Measurements from ENCODE around the gene RPL29.

RPL29 gene

GRCh38 chr3:51982838-51983577, 12.7 kb downstream of the RPL29 start, which contains the start of gene ACY1:
TSS of gene ACY1 (plus strand) at chr3:51983535. CDS start at chr3:51984065, 530 bp downstream.
- no peak for DNase-seq (ENCODE audit: low read depth, low spot score)
- no peaks in the 10 kb centered on the region for H3K27me3 ChIP-seq (ENCODE audit: control insufficient read depth, insufficient read depth, low read length)
- no peak within 1 kb of the TSS for H3K27ac ChIP-seq (ENCODE audit: low read length)
- H3K9me3 ChIP-seq (ENCODE audit: control insufficient read depth, insufficient read depth, low read length): no peaks in the 10 kb centered on the region
- peaks cover 4% of the 10 kb centered on the region; the same call in 1 of the 2 replicates for H3K4me1 ChIP-seq (ENCODE audit: control insufficient read depth, insufficient read depth, low read length)
- H3K4me3 ChIP-seq (ENCODE audit: low read length): peak within 1 kb of the TSS; percentile 14; the same call in 1 of the 2 replicates
- no peaks in the 10 kb centered on the region for H3K36me3 ChIP-seq (ENCODE audit: control insufficient read depth, insufficient read depth, low read length)
- WGBS (ENCODE audit: insufficient coverage, insufficient read length): no CpG with 5 or more reads among the region's 68 CpGs

GRCh38 chr3:51982352-51982837, 13.3 kb downstream of the RPL29 start:
- no peak for DNase-seq (ENCODE audit: low read depth, low spot score)
- Histone ChIP-seq H3K4me1 (ENCODE audit: control insufficient read depth, insufficient read depth, low read length) (peaks cover 4% of the 10 kb centered on the region; the same call in 1 of the 2 replicates), H3K9me3 (ENCODE audit: control insufficient read depth, insufficient read depth, low read length) (no peaks in the 10 kb centered on the region), H3K4me3 (ENCODE audit: low read length) (peak overlapping the region; percentile 14; the same call in 1 of the 2 replicates), H3K36me3 (ENCODE audit: control insufficient read depth, insufficient read depth, low read length) (no peaks in the 10 kb centered on the region), H3K27me3 (ENCODE audit: control insufficient read depth, insufficient read depth, low read length) (no peaks in the 10 kb centered on the region; the same call in 1 of the 2 replicates), H3K27ac (ENCODE audit: low read length) (no peak overlapping the region)
- no CpG with 5 or more reads among the region's 4 CpGs for WGBS (ENCODE audit: insufficient coverage, insufficient read length)

- Histone ChIP-seq H3K27ac (ENCODE audit: low read length) (no peak overlapping the region), H3K4me1 (ENCODE audit: control insufficient read depth, insufficient read depth, low read length) (peaks cover 9% of the 10 kb centered on the region; the same call in 1 of the 2 replicates), H3K36me3 (ENCODE audit: control insufficient read depth, insufficient read depth, low read length) (no peaks in the 10 kb centered on the region), H3K9me3 (ENCODE audit: control insufficient read depth, insufficient read depth, low read length) (no peaks in the 10 kb centered on the region), H3K27me3 (ENCODE audit: control insufficient read depth, insufficient read depth, low read length) (peaks cover 5% of the 10 kb centered on the region; the same call in 1 of the 2 replicates), H3K4me3 (ENCODE audit: low read length) (no peak overlapping the region)
- no CpG with 5 or more reads among the region's 10 CpGs for WGBS (ENCODE audit: insufficient coverage, insufficient read length)
- DNase-seq (ENCODE audit: low read depth, low spot score): no peak
These were observed 15.4 kb downstream of the RPL29 start for GRCh38 chr3:51980253-51980652.

GRCh38 chr3:51978143-51978502, 17.6 kb downstream of the RPL29 start:
- no peaks in the 10 kb centered on the region for H3K9me3 ChIP-seq (ENCODE audit: control insufficient read depth, insufficient read depth, low read length)
- WGBS (ENCODE audit: insufficient coverage, insufficient read length): no CpG with 5 or more reads among the region's 4 CpGs
- peaks cover 5% of the 10 kb centered on the region; the same call in 1 of the 2 replicates for H3K27me3 ChIP-seq (ENCODE audit: control insufficient read depth, insufficient read depth, low read length)
- DNase-seq (ENCODE audit: low read depth, low spot score): no peak
- no peaks in the 10 kb centered on the region for H3K36me3 ChIP-seq (ENCODE audit: control insufficient read depth, insufficient read depth, low read length)
- no peak overlapping the region for H3K27ac ChIP-seq (ENCODE audit: low read length)
- no peak overlapping the region for H3K4me3 ChIP-seq (ENCODE audit: low read length)
- peaks cover 14% of the 10 kb centered on the region for H3K4me1 ChIP-seq (ENCODE audit: control insufficient read depth, insufficient read depth, low read length)

- H3K27me3 ChIP-seq (ENCODE audit: control insufficient read depth, insufficient read depth, low read length): peaks cover 5% of the 10 kb centered on the region; the same call in 1 of the 2 replicates
These were observed 18.1 kb downstream of the RPL29 start for GRCh38 chr3:51977446-51978142.

GRCh38 chr3:51975852-51976549, 19.7 kb downstream of the RPL29 start:
- no CpG with 5 or more reads among the region's 46 CpGs for WGBS (ENCODE audit: insufficient coverage, insufficient read length)
- Histone ChIP-seq H3K27ac (ENCODE audit: low read length) (no peak overlapping the region), H3K9me3 (ENCODE audit: control insufficient read depth, insufficient read depth, low read length) (no peaks in the 10 kb centered on the region), H3K36me3 (ENCODE audit: control insufficient read depth, insufficient read depth, low read length) (no peaks in the 10 kb centered on the region), H3K27me3 (ENCODE audit: control insufficient read depth, insufficient read depth, low read length) (peaks cover 5% of the 10 kb centered on the region; the same call in 1 of the 2 replicates), H3K4me3 (ENCODE audit: low read length) (no peak overlapping the region; the same call in 1 of the 2 replicates), H3K4me1 (ENCODE audit: control insufficient read depth, insufficient read depth, low read length) (peaks cover 12% of the 10 kb centered on the region)
- DNase-seq (ENCODE audit: low read depth, low spot score): no peak

More at GRCh38 chr3:51977446-51978142, 18.1 kb downstream of the RPL29 start:
- Histone ChIP-seq H3K36me3 (ENCODE audit: control insufficient read depth, insufficient read depth, low read length) (no peaks in the 10 kb centered on the region), H3K9me3 (ENCODE audit: control insufficient read depth, insufficient read depth, low read length) (no peaks in the 10 kb centered on the region), H3K4me3 (ENCODE audit: low read length) (no peak overlapping the region), H3K4me1 (ENCODE audit: control insufficient read depth, insufficient read depth, low read length) (peaks cover 13% of the 10 kb centered on the region), H3K27ac (ENCODE audit: low read length) (no peak overlapping the region)
- no peak for DNase-seq (ENCODE audit: low read depth, low spot score)
- no CpG with 5 or more reads among the region's 9 CpGs for whole genome bisulfite sequencing (ENCODE audit: insufficient coverage, insufficient read length)

GRCh38 chr3:51974963-51975851, 20.5 kb downstream of the RPL29 start, which contains the start of gene ABHD14A:
TSS of gene ABHD14A (plus strand) at chr3:51975064. CDS start at chr3:51975136, 72 bp downstream.
- Histone ChIP-seq H3K4me1 (ENCODE audit: control insufficient read depth, insufficient read depth, low read length) (peaks cover 12% of the 10 kb centered on the region), H3K27ac (ENCODE audit: low read length) (no peak within 1 kb of the TSS), H3K4me3 (ENCODE audit: low read length) (peak within 1 kb of the TSS; percentile 44; the same call in 1 of the 2 replicates), H3K27me3 (ENCODE audit: control insufficient read depth, insufficient read depth, low read length) (peaks cover 5% of the 10 kb centered on the region; the same call in 1 of the 2 replicates), H3K36me3 (ENCODE audit: control insufficient read depth, insufficient read depth, low read length) (no peaks in the 10 kb centered on the region), H3K9me3 (ENCODE audit: control insufficient read depth, insufficient read depth, low read length) (no peaks in the 10 kb centered on the region)
- no peak for DNase-seq (ENCODE audit: low read depth, low spot score)
- WGBS (ENCODE audit: insufficient coverage, insufficient read length): no CpG with 5 or more reads among the region's 63 CpGs

- Histone ChIP-seq H3K27ac (ENCODE audit: low read length) (no peak overlapping the region), H3K4me3 (ENCODE audit: low read length) (peak overlapping the region; percentile 16; the same call in 1 of the 2 replicates), H3K4me1 (ENCODE audit: control insufficient read depth, insufficient read depth, low read length) (peaks cover 13% of the 10 kb centered on the region), H3K27me3 (ENCODE audit: control insufficient read depth, insufficient read depth, low read length) (peaks cover 5% of the 10 kb centered on the region; the same call in 1 of the 2 replicates), H3K36me3 (ENCODE audit: control insufficient read depth, insufficient read depth, low read length) (no peaks in the 10 kb centered on the region), H3K9me3 (ENCODE audit: control insufficient read depth, insufficient read depth, low read length) (no peaks in the 10 kb centered on the region)
- DNase-seq (ENCODE audit: low read depth, low spot score): no peak
- WGBS (ENCODE audit: insufficient coverage, insufficient read length): no CpG with 5 or more reads among the region's 30 CpGs
These were observed 21.3 kb downstream of the RPL29 start for GRCh38 chr3:51974277-51974962.

- no peak for DNase-seq (ENCODE audit: low read depth, low spot score)
- no peaks in the 10 kb centered on the region for H3K9me3 ChIP-seq (ENCODE audit: control insufficient read depth, insufficient read depth, low read length)
- no peak overlapping the region for H3K4me3 ChIP-seq (ENCODE audit: low read length)
- no peak overlapping the region for H3K27ac ChIP-seq (ENCODE audit: low read length)
- peaks cover 24% of the 10 kb centered on the region for H3K4me1 ChIP-seq (ENCODE audit: control insufficient read depth, insufficient read depth, low read length)
- peaks cover 5% of the 10 kb centered on the region; the same call in 1 of the 2 replicates for H3K27me3 ChIP-seq (ENCODE audit: control insufficient read depth, insufficient read depth, low read length)
- H3K36me3 ChIP-seq (ENCODE audit: control insufficient read depth, insufficient read depth, low read length): no peaks in the 10 kb centered on the region
- no CpG with 5 or more reads among the region's 11 CpGs for WGBS (ENCODE audit: insufficient coverage, insufficient read length)
These were observed 24.3 kb downstream of the RPL29 start for GRCh38 chr3:51971350-51971749.
